CD4-positive, alpha-beta T cell treated with Interferon gamma for 1 hour (primary cell): ENCODE data around the gene DISC1.
"Not testable (repeated sequence)": the region's sequence is repeated elsewhere in the genome, so short reads cannot be mapped to it uniquely, and the experiment has no call there.

Source experiments
- DNase-seq: peaks from one replicate; pipeline ENCODE4 v3.0.0-alpha.2; 2020

Gene DISC1

GRCh38 chr1:231705806-231706760, 79.5 kb downstream of the DISC1 start:
- no peak for DNase-seq

DNA sequence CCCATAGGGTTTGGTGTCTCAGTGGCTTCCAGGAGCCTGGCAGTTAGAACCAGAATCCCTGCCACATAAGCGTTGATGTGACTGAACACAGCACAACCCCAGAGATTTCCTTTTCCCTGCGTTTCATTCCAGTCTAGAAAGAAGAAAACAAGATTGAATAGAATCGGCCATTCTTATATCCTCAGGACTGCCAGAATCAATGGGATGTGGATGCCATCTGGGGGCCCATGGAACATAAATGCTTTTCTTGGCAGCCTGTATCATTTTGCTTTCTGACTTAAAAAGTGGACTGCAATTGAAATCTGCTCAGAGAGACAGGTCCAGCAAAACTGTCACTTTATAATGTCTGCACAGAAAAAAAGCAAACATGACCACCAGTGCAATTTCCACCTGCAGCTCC, 80.3 kb downstream of the DISC1 start:
- no peak for DNase-seq

- DNase-seq: no peak
These were observed 80.8 kb downstream of the DISC1 start for GRCh38 chr1:231707407-231707806.

GRCh38 chr1:231708394-231708793, 81.8 kb downstream of the DISC1 start:
- no peak for DNase-seq

- no peak for DNase-seq
These were observed 87.8 kb downstream of the DISC1 start for GRCh38 chr1:231714440-231714839.

DNA sequence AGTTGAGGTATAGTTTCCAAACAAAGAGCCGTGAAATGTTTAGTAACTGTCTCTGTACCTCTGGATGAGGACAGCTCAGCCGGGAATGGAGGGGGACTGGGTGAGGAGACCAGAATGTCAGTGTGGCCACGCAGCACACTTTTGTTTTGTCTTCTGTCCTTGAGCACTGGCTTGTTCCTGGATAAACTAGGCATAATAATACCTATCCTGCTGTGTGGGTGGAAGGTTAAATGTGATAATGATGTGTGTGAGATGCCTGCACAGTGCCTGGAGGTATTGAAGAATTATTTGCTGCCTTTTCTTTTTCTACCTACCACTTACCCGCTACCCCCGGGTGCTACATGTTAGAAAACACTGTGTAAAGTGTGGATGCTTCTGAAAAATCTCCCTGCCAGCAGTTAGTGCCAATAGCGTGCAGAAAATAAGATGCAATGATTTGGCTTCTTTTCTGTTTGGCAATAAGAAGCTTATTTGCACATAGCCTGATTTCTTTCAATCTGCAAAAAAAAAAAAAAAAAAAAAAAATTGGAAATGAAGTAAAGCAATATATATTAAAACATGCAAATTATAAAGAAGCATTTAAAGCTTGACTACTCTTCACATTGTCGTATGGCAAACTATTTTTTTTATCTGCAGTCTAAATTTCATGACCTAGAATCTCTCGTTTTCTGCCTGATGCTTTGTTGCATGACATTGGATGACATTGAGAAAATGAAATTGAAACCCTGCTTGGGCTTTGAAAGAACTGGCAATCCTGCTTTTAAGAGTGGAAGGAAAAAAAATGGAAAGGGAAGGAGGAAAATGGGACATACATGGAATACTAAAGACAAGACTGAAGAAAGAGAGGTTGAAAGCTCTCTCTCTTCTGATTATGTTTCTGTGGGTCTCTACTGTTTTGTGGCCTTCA, 89.5 kb downstream of the DISC1 start:
- DNase-seq: no peak

DNA sequence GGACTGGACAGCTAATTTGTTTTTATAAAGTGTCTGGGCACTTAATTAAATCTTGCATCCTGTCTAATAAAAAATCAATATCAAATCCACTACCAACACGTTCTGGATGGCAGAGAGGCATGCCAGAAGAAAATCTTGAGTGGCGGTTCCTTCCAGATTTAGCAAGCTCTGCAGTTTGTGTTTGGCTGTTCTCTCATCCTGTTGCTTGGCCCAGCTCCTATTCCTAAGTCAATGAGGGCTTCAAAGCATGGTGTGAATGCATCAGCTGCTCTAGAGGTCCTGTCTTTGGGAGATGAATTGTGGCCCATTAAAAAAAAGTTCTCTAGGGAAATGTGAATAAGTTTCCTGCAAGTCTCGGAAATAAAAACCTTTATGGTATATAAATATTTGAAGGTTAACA, 90.3 kb downstream of the DISC1 start:
- DNase-seq: no peak

DNA sequence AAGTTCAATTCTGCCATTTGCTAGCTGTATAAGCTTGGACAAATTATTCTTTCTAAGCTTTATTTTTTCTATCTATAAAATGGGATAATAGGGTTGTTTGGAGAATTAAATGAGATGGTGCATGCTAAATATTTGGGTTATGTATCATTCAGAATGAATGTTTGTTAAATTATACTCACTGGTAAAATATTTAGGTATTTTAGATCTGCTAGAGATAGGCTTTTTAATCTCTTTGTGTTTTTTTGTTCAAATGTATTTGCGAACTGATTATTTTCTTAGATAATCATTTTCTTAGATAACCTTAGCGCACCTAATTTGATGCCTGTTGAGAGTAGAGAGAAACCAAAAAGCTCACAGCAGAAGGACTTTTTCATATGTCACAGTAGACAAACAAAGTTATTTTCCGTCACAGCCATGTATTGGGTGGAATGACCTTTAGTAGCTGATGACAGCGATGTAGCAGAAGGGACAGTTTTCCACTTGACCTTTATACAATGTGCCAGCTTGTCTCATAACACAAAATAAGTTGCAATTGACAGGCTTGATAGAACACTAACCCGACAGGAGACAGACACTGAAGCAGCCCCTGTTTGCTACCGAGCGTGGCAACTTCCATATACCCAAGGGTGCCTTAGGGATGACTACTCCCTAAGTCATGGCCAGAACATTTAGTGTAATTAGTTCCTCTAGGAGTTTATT, 93.0 kb downstream of the DISC1 start:
- no peak for DNase-seq

DNA sequence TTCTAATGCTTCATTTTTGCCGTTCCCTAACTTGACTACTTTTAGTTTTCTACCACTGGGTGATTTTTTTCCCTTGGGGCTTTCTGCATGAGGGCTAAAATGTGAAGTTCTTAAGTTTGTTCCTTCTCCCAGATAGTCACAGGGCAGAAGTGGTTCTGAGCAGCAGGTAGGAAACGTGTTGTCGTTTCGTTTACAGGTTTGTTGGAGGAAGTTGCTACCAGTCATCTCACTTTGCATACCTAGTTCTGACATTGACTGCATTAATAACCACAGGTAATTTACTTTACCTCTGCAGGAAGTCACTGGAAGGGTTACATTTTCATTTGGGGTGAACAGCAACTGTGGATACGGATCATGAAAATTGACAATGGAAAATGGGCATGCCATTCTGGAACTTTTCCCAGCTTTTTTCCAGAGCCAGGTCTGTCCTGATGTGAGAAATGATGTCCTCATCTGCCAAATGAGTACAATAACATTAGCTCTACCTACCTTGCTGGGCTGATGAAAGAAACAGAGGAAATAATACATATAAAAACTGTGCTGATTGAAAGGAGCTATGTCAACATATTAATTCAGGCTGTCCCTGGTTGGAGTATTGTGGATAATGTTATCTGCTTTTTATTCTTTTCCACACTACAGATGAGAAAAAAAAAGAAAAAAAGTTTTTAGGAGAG, 94.2 kb downstream of the DISC1 start:
- DNase-seq: no peak

GRCh38 chr1:231721436-231721835, 94.8 kb downstream of the DISC1 start:
- DNase-seq: no peak

- no peak for DNase-seq
These were observed 95.8 kb downstream of the DISC1 start for GRCh38 chr1:231722356-231722755.

DNA sequence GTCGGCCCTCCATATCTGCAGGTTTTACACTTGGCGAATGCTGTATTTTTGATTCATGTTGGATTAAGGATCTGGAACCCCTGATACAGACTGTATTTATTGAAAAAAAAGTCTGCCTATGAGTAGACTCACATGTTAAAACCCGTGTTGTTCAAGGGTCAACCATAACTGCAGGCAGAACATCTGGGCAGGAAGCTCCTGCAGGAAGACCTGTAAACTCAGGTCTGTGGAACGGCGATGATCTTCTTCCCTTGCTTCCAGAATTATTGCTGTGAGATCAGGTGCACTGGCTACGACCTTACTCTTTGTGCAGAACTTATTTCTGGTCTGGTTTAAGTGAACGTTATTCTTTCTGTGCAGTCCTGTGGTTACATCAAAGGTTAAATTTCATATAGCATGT, 96.6 kb downstream of the DISC1 start:
- DNase-seq: no peak

DNA sequence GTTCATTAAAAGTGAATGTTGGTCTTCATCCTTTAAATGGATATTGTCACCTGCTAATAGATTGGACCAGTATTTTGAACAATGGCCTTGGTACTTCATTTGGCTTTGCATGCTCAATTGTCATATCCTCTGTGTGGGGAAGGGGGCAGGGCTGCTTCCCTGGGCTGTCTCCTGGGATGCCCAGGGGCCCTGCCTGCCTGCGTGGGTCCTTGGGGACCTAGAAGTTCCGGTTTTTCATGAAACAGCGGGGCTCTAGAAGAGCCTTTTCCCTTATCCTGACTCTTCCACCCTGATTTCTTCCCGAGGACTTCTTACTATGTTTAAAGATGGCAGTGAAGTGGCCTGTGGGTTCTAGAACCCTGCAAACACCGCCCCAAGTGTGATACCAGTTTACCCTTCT, 97.5 kb downstream of the DISC1 start:
- no peak for DNase-seq

- DNase-seq: peak; percentile 14
These were observed 98.5 kb downstream of the DISC1 start for GRCh38 chr1:231724876-231725647.

DNA sequence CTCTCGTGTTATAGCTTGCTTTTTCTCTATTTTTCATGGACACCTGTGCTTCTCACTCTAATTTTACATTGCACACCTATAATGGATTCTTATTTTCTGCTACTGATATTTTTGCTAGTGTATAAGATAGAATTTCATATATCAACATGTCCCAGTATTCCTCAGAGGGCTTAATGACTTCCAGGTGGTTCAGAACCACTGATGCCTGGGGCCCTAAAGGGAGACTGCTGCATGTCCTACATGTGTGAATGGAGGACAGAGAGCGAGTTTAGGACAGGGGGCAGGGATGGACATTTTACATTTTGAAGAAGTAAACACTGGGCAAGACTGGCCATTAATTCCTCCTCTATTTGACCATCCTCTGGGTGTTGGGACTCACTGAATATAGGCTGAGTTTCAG, 100.6 kb downstream of the DISC1 start:
- no peak for DNase-seq

DNA sequence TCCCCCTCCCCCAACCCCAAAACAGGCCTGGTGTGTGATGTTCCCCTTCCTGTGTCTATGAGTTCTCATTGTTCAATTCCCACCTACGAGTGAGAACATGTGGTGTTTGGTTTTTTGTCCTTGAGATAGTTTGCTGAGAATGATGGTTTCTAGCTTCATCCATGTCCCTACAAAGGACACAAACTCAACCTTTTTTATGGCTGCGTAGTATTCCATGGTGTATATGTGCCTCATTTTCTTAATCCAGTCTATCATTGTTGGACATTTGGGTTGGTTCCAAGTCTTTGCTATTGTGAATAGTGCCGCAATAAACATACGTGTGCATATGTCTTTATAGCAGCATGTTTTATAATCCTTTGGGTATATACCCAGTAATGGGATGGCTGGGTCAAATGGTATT, 102.4 kb downstream of the DISC1 start:
- not testable (repeated sequence) for DNase-seq

- no peak for DNase-seq
These were observed 103.0 kb downstream of the DISC1 start for GRCh38 chr1:231729544-231729943.

- DNase-seq: no peak
These were observed 104.7 kb downstream of the DISC1 start for GRCh38 chr1:231731268-231731667.

DNA sequence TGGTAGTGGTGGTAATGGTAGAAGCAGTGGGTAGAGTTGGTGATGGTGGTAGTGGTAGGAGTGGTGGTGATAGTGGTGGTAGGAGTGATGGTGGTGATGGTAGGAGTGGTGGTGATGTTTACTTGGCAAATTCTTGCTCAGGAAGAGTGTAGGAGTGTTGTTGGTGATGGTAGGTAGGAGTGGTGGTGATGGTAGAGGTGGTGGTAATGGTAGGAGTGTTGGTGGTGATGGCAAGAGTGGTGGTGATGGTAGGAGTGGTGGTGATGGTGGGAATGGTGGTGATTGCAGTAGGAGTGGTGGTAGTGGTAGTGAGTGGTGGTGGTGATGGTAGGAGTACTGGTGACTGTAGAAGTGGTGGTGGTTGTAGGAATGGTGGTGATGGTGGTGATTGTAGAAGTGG, 106.5 kb downstream of the DISC1 start:
- no peak for DNase-seq

DNA sequence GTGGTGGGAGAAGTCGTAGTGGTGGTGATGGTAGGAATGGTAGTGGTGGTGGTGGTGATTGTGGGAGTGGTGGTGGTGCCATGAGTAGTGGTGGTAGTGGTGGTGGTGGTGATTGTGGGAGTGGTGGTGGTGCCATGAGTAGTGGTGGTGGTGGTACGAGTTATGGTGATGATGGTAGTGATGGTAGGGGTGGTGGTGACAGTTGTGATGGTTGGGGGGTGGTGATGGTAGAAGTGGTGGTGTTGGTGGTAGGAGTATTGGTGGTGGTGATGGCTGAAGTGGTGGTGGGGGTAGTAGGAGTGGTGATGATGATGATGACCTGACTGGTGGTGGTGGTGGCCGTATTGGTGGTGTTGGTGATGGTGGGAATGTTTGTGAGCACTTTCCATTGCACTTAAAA, 107.1 kb downstream of the DISC1 start:
- DNase-seq: no peak

- DNase-seq: no peak
These were observed 107.8 kb downstream of the DISC1 start for GRCh38 chr1:231734417-231734816.

GRCh38 chr1:231735411-231735810, 108.8 kb downstream of the DISC1 start:
- DNase-seq: no peak
